SU-DHL-6 (cell line): ENCODE data around the gene E2F7.

Experiments used
- H2AFZ ChIP-seq: fragments of 200-600 bp; sonication (generic); 2 replicates; pipeline ENCODE4 v1.6.1; 2014; ENCODE audit warnings: low read depth, mild to moderate bottlenecking, moderate library complexity, mixed read lengths, antibody characterized with exemption, low read length; ENCODE audit not compliant: severe bottlenecking
- H3F3A ChIP-seq: fragments of 200-600 bp; shearing (Covaris generic); 2 replicates; pipeline ENCODE4 v1.6.0; 2016; ENCODE audit warnings: antibody characterized with exemption, mild to moderate bottlenecking; ENCODE audit not compliant: insufficient read depth
- H3K27ac ChIP-seq: fragments of 200-600 bp; sonication (generic); 2 replicates; pipeline ENCODE4 v1.5.1; 2016; ENCODE audit warnings: low read depth, mild to moderate bottlenecking, low read length, moderate library complexity, mixed read lengths
- H3K27me3 ChIP-seq: fragments of 200-600 bp; sonication (generic), shearing (Covaris generic); 2 replicates; pipeline ENCODE4 v1.6.0; 2014; ENCODE audit warnings: mild to moderate bottlenecking, low read length
- H3K36me3 ChIP-seq: fragments of 200-600 bp; sonication (generic); 2 replicates; pipeline ENCODE4 v1.6.1; 2014; ENCODE audit warnings: mild to moderate bottlenecking, low read length, mixed read lengths
- H3K4me2 ChIP-seq: fragments of 300-600, 200-600 bp; shearing (Covaris generic), sonication (generic); 2 replicates; pipeline ENCODE4 v1.6.0; 2014; ENCODE audit warnings: low read length, low read depth, mild to moderate bottlenecking; ENCODE audit not compliant: poor library complexity, severe bottlenecking
- H3K4me3 ChIP-seq: fragments of 200-600 bp; sonication (generic); 2 replicates; pipeline ENCODE4 v1.5.1; 2014; ENCODE audit warnings: antibody characterized with exemption, low read length, mild to moderate bottlenecking, mixed read lengths; ENCODE audit not compliant: insufficient read depth, poor library complexity, severe bottlenecking
- H3K79me2 ChIP-seq: fragments of 200-600 bp; sonication (generic); 2 replicates; pipeline ENCODE4 v1.6.1; 2014; ENCODE audit warnings: mild to moderate bottlenecking, low read length, moderate library complexity; ENCODE audit not compliant: insufficient read depth
- H3K9ac ChIP-seq: fragments of 200-600 bp; sonication (generic); 2 replicates; pipeline ENCODE4 v1.7.0; 2014; ENCODE audit warnings: mild to moderate bottlenecking, low read length
- H3K9me2 ChIP-seq: fragments of 200-600 bp; sonication (generic); replicated peaks from 2 replicates; pipeline ENCODE4 v1.6.1; 2014; ENCODE audit warnings: low read length; ENCODE audit not compliant: insufficient read depth
- H3K9me3 ChIP-seq: fragments of 200-600 bp; sonication (generic); 2 replicates; pipeline ENCODE4 v1.6.1; 2014; ENCODE audit warnings: low read length, mixed read lengths; ENCODE audit not compliant: insufficient read depth
- H4K20me1 ChIP-seq: fragments of 200-600 bp; sonication (generic); 2 replicates; pipeline ENCODE4 v1.6.1; 2014; ENCODE audit warnings: low read depth, mild to moderate bottlenecking, antibody characterized with exemption, low read length, moderate library complexity, mixed read lengths
- CTCF ChIP-seq: fragments of 200-600 bp; sonication (generic); IDR thresholded peaks from one replicate; pipeline ENCODE4 v1.5.1; 2017; ENCODE audit warnings: antibody characterized with exemption, mild to moderate bottlenecking, low read length, moderate library complexity; ENCODE audit not compliant: insufficient read depth, poor library complexity, severe bottlenecking
- EZH2phosphoT487 ChIP-seq: fragments of 200-600 bp; sonication (generic), shearing (Covaris generic); conservative IDR thresholded peaks from 2 replicates; pipeline ENCODE4 v1.6.1; 2018; ENCODE audit warnings: mild to moderate bottlenecking, antibody characterized with exemption, low read length, moderate library complexity, mixed read lengths

E2F7 gene

GRCh38 chr12:77025782-77026314 lies 39.5 kb downstream of the E2F7 start:
- Histone ChIP-seq H3K27me3 (no peaks in the 10 kb centered on the region), H3K79me2 (no peaks in the 10 kb centered on the region), H3K27ac (no peak overlapping the region), H3K4me2 (no peak overlapping the region), H3K36me3 (peaks cover 39% of the 10 kb centered on the region), H3K4me3 (no peak overlapping the region), H3F3A (no peaks in the 10 kb centered on the region), H2AFZ (no peak overlapping the region), H3K9me2 (no peaks in the 10 kb centered on the region), H3K9ac (no peak overlapping the region), H3K9me3 (no peaks in the 10 kb centered on the region), H4K20me1 (no peaks in the 10 kb centered on the region)
- TF ChIP-seq EZH2phosphoT487 (no peak), CTCF (no peak)

- H3K27me3 ChIP-seq, result no peaks in the 10 kb centered on the region
- no peaks in the 10 kb centered on the region for H3K9me2 ChIP-seq
- no peaks in the 10 kb centered on the region for H3K9me3 ChIP-seq
- H2AFZ ChIP-seq, result no peak overlapping the region
- no peak overlapping the region for H3K4me3 ChIP-seq
- no peak overlapping the region for H3K9ac ChIP-seq
- H3K36me3 ChIP-seq, result peaks cover 37% of the 10 kb centered on the region
- H3K4me2 ChIP-seq, result no peak overlapping the region
- no peak for TF ChIP-seq CTCF
- no peak for TF ChIP-seq EZH2phosphoT487
- H3K27ac ChIP-seq, result no peak overlapping the region
- no peaks in the 10 kb centered on the region for H4K20me1 ChIP-seq
- no peaks in the 10 kb centered on the region for H3K79me2 ChIP-seq
- 0 out of 2 replicates have a peak, but pooled peaks cover 5% of the 10 kb centered on the region for H3F3A ChIP-seq
Measured at GRCh38 chr12:77023501-77023900, 41.9 kb downstream of the E2F7 start.

- Histone ChIP-seq H3K9ac (no peak overlapping the region), H2AFZ (no peak overlapping the region), H3K27ac (no peak overlapping the region), H3K4me3 (no peak overlapping the region), H3K79me2 (no peaks in the 10 kb centered on the region), H3K9me2 (no peaks in the 10 kb centered on the region), H3K9me3 (no peaks in the 10 kb centered on the region), H3F3A (0 out of 2 replicates have a peak, but pooled peaks cover 5% of the 10 kb centered on the region), H3K36me3 (peaks cover 22% of the 10 kb centered on the region), H4K20me1 (no peaks in the 10 kb centered on the region), H3K4me2 (no peak overlapping the region), H3K27me3 (no peaks in the 10 kb centered on the region)
- TF ChIP-seq CTCF, result no peak
- TF ChIP-seq EZH2phosphoT487, result no peak
Measured at GRCh38 chr12:77019920-77020319, 45.4 kb downstream of the E2F7 start.
